ENCODE measurements around the gene MAP3K6. TPM values are rescaled to one million over a fixed set of nuclear protein-coding genes. Genes with fewer than 3 reads are reported as not detected.

MAP3K6 gene

Small RNAs within 50 kb of the gene (small RNA-seq; reads per million reads assigned to genes)
- not detected for gene RNU6-48P (ENCODE audit: insufficient read depth)

All from neuronal stem cell (in vitro differentiated cells).